IMR-90 (cell line): ENCODE data around the gene TSPO. TPM values are rescaled to one million over a fixed set of nuclear protein-coding genes. Genes with fewer than 3 reads are reported as not detected.

Source experiments
- ATAC-seq: fragments of 200-7000 bp; cut with Tn5 transposase; 2 replicates; pipeline ENCODE4 v1.9.1; 2020; ENCODE audit warnings: low read depth, mild to moderate bottlenecking, moderate library complexity
- BruUV-seq: library from RNA; stranded (reverse); fragments of 400-500 nt; replicated peaks from 2 replicates; lab custom pipeline; 2021; lab: Mats Ljungman, UMichigan
- CTCF ChIA-PET: fragments of 300-600 bp; formaldehyde crosslinking; extraction: SDS; loops from one replicate; lab custom pipeline; 2021; ENCODE audit warnings: antibody characterized with exemption; lab: Yijun Ruan, JAX
- POLR2A ChIA-PET: fragments of 300-600 bp; sonication (Branson Sonifier 250); formaldehyde crosslinking; loops from one replicate; lab custom pipeline; 2022; ENCODE audit warnings: antibody characterized with exemption; ENCODE audit not compliant: unreplicated experiment; lab: Charles Lee
- DNase-seq: peaks from one replicate; pipeline ENCODE4 v3.0.0; 2013
- H2AFZ ChIP-seq: replicated peaks from 2 replicates; pipeline ENCODE3; 2013; ENCODE audit warnings: low read length, mild to moderate bottlenecking; ENCODE audit not compliant: poor library complexity
- H2AK5ac ChIP-seq: 2 replicates; pipeline ENCODE4 v1.6.1; 2013; ENCODE audit warnings: low read depth, low read length, inconsistent platforms
- H2AK9ac ChIP-seq: replicated peaks from 2 replicates; pipeline ENCODE3; 2013; ENCODE audit warnings: mild to moderate bottlenecking, low read depth, low read length, moderate library complexity; ENCODE audit not compliant: poor library complexity
- H2BK120ac ChIP-seq: 2 replicates; pipeline ENCODE4 v1.6.1; 2013; ENCODE audit warnings: low read depth, low read length, inconsistent platforms
- H2BK15ac ChIP-seq: 3 replicates; pipeline ENCODE4 v1.6.1; 2013; ENCODE audit warnings: low read depth, low read length, inconsistent platforms
- H2BK20ac ChIP-seq: 2 replicates; pipeline ENCODE4 v1.6.1; 2013; ENCODE audit warnings: low read depth, mild to moderate bottlenecking, inconsistent platforms, low read length, moderate library complexity
- H2BK5ac ChIP-seq: 2 replicates; pipeline ENCODE4 v1.6.1; 2013; ENCODE audit warnings: mild to moderate bottlenecking, low read depth, low read length, inconsistent platforms; ENCODE audit not compliant: poor library complexity, severe bottlenecking
- H3K14ac ChIP-seq: replicated peaks from 2 replicates; pipeline ENCODE4 v1.6.1; 2013; ENCODE audit warnings: low read depth, low read length, inconsistent platforms
- H3K18ac ChIP-seq: 2 replicates; pipeline ENCODE4 v1.6.1; 2013; ENCODE audit warnings: low read depth, low read length, control low read depth
- H3K23ac ChIP-seq: 2 replicates; pipeline ENCODE4 v1.6.1; 2013; ENCODE audit warnings: low read depth, low read length, inconsistent platforms
- H3K27ac ChIP-seq: 2 replicates; pipeline ENCODE4 v1.5.1; 2013; ENCODE audit warnings: mild to moderate bottlenecking, control low read depth, low read length; ENCODE audit not compliant: insufficient read depth
- H3K27me3 ChIP-seq: 2 replicates; pipeline ENCODE4 v1.6.1; 2013; ENCODE audit warnings: low read length; ENCODE audit not compliant: control insufficient read depth, insufficient read depth
- H3K36me3 ChIP-seq: 2 replicates; pipeline ENCODE4 v1.6.1; 2013; ENCODE audit warnings: low read length, mixed read lengths; ENCODE audit not compliant: control insufficient read depth, insufficient read depth
- H3K4ac ChIP-seq: 2 replicates; pipeline ENCODE4 v1.6.1; 2013; ENCODE audit warnings: low read depth, low read length, inconsistent platforms
- H3K4me1 ChIP-seq: 2 replicates; pipeline ENCODE4 v1.6.1; 2013; ENCODE audit warnings: low read length, mixed read lengths; ENCODE audit not compliant: control insufficient read depth, insufficient read depth
- H3K4me2 ChIP-seq: 2 replicates; pipeline ENCODE4 v1.6.1; 2013; ENCODE audit warnings: low read depth, mild to moderate bottlenecking, control low read depth, low read length, moderate library complexity
- H3K4me3 ChIP-seq: 2 replicates; pipeline ENCODE4 v1.5.1; 2013; ENCODE audit warnings: low read depth, mild to moderate bottlenecking, control low read depth, low read length, moderate library complexity; ENCODE audit not compliant: insufficient read depth
- H3K56ac ChIP-seq: 2 replicates; pipeline ENCODE4 v1.6.1; 2013; ENCODE audit warnings: low read length, inconsistent platforms; ENCODE audit not compliant: insufficient read depth; ENCODE audit errors: extremely low read depth
- H3K79me1 ChIP-seq, 2 experiments: 2 replicates each; pipeline ENCODE4 v1.6.1; 2013; ENCODE audit warnings: low read length in 2 of 2, inconsistent platforms in 1 of 2, low read depth in 1 of 2
- H3K9ac ChIP-seq: 2 replicates; pipeline ENCODE4 v1.6.1; 2013; ENCODE audit warnings: low read depth, low read length, control low read depth
- H3K9me1 ChIP-seq: 2 replicates; pipeline ENCODE4 v1.6.1; 2013; ENCODE audit warnings: low read length, inconsistent platforms; ENCODE audit not compliant: insufficient read depth
- H3K9me3 ChIP-seq: 2 replicates; pipeline ENCODE4 v1.6.1; 2013; ENCODE audit warnings: low read length; ENCODE audit not compliant: control insufficient read depth, insufficient read depth
- H4K20me1 ChIP-seq: 2 replicates; pipeline ENCODE4 v1.6.1; 2013; ENCODE audit warnings: low read length, inconsistent platforms; ENCODE audit not compliant: insufficient read depth
- H4K5ac ChIP-seq: 2 replicates; pipeline ENCODE4 v1.6.1; 2013; ENCODE audit warnings: mild to moderate bottlenecking, low read depth, low read length, control low read depth
- H4K8ac ChIP-seq, 2 experiments: 2 replicates each; pipeline ENCODE4 v1.6.1; 2013; ENCODE audit warnings: low read depth in 2 of 2, low read length in 2 of 2, control low read depth in 1 of 2, inconsistent platforms in 1 of 2
- H4K91ac ChIP-seq: 2 replicates; pipeline ENCODE4 v1.6.1; 2013; ENCODE audit warnings: low read depth, low read length, inconsistent platforms; ENCODE audit not compliant: insufficient read depth
- BHLHE40 ChIP-seq: fragments of 150-350 bp; IDR thresholded peaks from 2 replicates; pipeline ENCODE4 v1.6.1; 2016; ENCODE audit warnings: mild to moderate bottlenecking, low read depth, low read length
- ELK1 ChIP-seq: fragments of 150-350 bp; IDR thresholded peaks from 2 replicates; pipeline ENCODE4 v1.6.1; 2016; ENCODE audit warnings: low read depth, mild to moderate bottlenecking, low read length, moderate library complexity, borderline replicate concordance
- FOS ChIP-seq: fragments of 150-350 bp; IDR thresholded peaks from 2 replicates; pipeline ENCODE4 v1.6.1; 2016; ENCODE audit warnings: low read depth, low read length
- MAZ ChIP-seq: IDR thresholded peaks from 2 replicates; pipeline ENCODE4 v1.6.1; 2012; ENCODE audit warnings: low read depth, mild to moderate bottlenecking, low read length, improper control_type of control experiment, moderate library complexity, borderline replicate concordance
- MXI1 ChIP-seq: IDR thresholded peaks from 2 replicates; pipeline ENCODE4 v1.6.1; 2012; ENCODE audit warnings: low read depth, mild to moderate bottlenecking, low read length, moderate library complexity, borderline replicate concordance
- NFE2L2 ChIP-seq: fragments of 150-350 bp; IDR thresholded peaks from 2 replicates; pipeline ENCODE4 v1.6.1; 2016; ENCODE audit warnings: low read depth, mild to moderate bottlenecking, low read length
- POLR2A ChIP-seq: IDR thresholded peaks from 2 replicates; pipeline ENCODE4 v1.6.1; 2012; ENCODE audit warnings: mild to moderate bottlenecking, low read depth, low read length
- RCOR1 ChIP-seq: IDR thresholded peaks from 2 replicates; pipeline ENCODE4 v1.6.1; 2012; ENCODE audit warnings: mild to moderate bottlenecking, low read length, improper control_type of control experiment; ENCODE audit not compliant: insufficient replicate concordance
- RFX5 ChIP-seq: IDR thresholded peaks from 2 replicates; pipeline ENCODE4 v1.8.0; 2012; ENCODE audit warnings: low read depth, mild to moderate bottlenecking, low read length, moderate library complexity
- WGBS, 2 experiments: methylation state at CpG; one replicate each; pipeline versions ENCODE4 v1.1.5 to v1.1.7; 2013; ENCODE audit warnings: missing lambda C conversion rate in 2 of 2; ENCODE audit not compliant: insufficient read length in 1 of 2; ENCODE audit errors: extremely low coverage in 2 of 2; 5-methylcytosine and 5-hydroxymethylcytosine counted together
- dilution Hi-C: fragments of 300-500 bp; cut with HindIII; formaldehyde crosslinking; loops from one replicate; pipeline ENCODE4 v1.14.3; 2018; ENCODE audit warnings: low sequenced_read_pairs; ENCODE audit not compliant: unreplicated experiment
- in situ Hi-C: fragments of 300-500 bp; cut with MboI; formaldehyde crosslinking; loops from 3 replicates; pipeline ENCODE4 v1.14.3; 2019; ENCODE audit warnings: low sequenced_read_pairs, inconsistent platforms, mixed read lengths
- intact Hi-C: fragments of 100-400 bp; cut with micrococcal nuclease; formaldehyde crosslinking; loops from 2 replicates; pipeline ENCODE4 v1.10.0; 2022
- polyA plus RNA-seq, 3 experiments: library from polyadenylated mRNA; depleted of rRNA; stranded (reverse); fragments of >200 nt; gene quantifications; 2 replicates each; pipeline ENCODE4 v1.2.3, GENCODE V29; 2012; ENCODE audit warnings: low replicate concordance in 1 of 3
- total RNA-seq: library from RNA; depleted of rRNA; stranded (reverse); fragments of >200 nt; gene quantifications from 2 replicates; pipeline ENCODE4 v1.2.3, GENCODE V29; 2012
- TF ChIP-seq, protein P1 (sequence below): fragments of 150-350 bp; IDR thresholded peaks from 2 replicates; pipeline ENCODE4 v1.6.1; 2017; ENCODE audit warnings: mild to moderate bottlenecking, antibody characterized with exemption, low read length, low read depth
- TF ChIP-seq, protein P2 (sequence below): conservative IDR thresholded peaks from 2 replicates; pipeline ENCODE4 v1.5.1; 2012; ENCODE audit warnings: mild to moderate bottlenecking, low read depth, low read length, improper control_type of control experiment

Gene TSPO
- total and polyA plus RNA-seq, 2 of the 4 experiments (the other 2 are of a cell fraction), result 115 to 297 TPM

DNA sequence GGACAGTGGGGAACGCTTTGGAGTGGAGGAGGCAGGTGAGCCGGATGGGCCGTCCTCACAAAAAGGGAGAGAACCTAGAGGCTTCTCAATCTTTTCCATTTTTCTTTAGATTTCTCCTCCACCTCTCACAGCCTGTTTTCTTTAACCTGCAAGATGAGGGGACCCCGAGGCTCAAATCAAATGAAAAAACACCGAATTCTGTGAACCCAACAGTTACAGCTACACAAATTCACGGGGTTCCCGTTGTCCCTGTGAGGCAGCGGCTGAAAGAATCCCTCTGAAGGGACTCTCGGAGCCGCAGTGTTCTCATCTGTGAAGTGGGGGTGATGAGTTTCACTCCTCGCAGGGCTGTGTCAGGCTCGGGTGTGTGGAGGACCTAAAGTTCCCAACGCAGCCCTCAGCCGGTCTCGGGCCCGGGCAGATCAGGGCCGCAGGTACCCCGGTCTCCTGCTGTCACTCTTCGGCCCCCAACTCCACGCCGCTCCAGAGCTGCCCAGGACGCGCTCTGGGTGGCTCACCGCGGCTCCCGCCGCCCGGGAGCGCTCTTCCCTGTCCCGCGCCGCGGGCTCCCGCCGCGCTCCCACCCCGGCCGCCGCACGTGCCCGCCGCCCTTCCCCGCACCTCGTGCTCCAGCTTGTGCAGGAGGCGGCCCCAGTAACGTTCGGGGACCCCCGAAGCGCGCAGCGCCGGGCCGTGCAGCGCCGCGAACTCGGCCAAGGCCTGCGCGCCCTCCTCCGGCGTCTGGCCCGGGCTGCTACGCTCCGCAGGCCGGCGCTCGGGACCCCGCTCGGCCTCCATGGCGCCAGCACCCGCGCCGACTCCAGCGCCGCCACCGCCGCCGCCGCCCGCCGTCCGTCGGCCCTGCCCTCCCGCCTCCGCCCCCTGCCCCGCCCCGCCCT lies 35.2 kb downstream of the TSPO start, which contains the start of gene TTLL12:
TSS of gene TTLL12 (minus strand) at position 863 of the 899 bp plus-strand sequence. CDS start at position 798, 65 bp downstream.
- H3K18ac ChIP-seq, result peak within 1 kb of the TSS; percentile 61
- peak within 1 kb of the TSS; percentile 81 for H3K27ac ChIP-seq
- no peak for TF ChIP-seq FOS
- TF ChIP-seq RCOR1, result no peak
- no peak for TF ChIP-seq NFE2L2
- no peak for TF ChIP-seq RFX5
- TF ChIP-seq MAZ, result no peak; the same call in 1 of the 2 replicates
- TF ChIP-seq, protein P1, sequence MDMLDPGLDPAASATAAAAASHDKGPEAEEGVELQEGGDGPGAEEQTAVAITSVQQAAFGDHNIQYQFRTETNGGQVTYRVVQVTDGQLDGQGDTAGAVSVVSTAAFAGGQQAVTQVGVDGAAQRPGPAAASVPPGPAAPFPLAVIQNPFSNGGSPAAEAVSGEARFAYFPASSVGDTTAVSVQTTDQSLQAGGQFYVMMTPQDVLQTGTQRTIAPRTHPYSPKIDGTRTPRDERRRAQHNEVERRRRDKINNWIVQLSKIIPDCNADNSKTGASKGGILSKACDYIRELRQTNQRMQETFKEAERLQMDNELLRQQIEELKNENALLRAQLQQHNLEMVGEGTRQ, result peak; percentile 40; the same call in 1 of the 2 replicates
- no peak for TF ChIP-seq ELK1
- TF ChIP-seq, protein P2, sequence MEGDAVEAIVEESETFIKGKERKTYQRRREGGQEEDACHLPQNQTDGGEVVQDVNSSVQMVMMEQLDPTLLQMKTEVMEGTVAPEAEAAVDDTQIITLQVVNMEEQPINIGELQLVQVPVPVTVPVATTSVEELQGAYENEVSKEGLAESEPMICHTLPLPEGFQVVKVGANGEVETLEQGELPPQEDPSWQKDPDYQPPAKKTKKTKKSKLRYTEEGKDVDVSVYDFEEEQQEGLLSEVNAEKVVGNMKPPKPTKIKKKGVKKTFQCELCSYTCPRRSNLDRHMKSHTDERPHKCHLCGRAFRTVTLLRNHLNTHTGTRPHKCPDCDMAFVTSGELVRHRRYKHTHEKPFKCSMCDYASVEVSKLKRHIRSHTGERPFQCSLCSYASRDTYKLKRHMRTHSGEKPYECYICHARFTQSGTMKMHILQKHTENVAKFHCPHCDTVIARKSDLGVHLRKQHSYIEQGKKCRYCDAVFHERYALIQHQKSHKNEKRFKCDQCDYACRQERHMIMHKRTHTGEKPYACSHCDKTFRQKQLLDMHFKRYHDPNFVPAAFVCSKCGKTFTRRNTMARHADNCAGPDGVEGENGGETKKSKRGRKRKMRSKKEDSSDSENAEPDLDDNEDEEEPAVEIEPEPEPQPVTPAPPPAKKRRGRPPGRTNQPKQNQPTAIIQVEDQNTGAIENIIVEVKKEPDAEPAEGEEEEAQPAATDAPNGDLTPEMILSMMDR, result no peak
- peak; percentile 96 for TF ChIP-seq BHLHE40
- peak; percentile 63 for TF ChIP-seq POLR2A
- peak; percentile 82 for TF ChIP-seq MXI1
- peaks cover 3 to 42% of the 10 kb centered on the region in 2 experiments; a peak in 3 of 4 replicates for H3K79me1 ChIP-seq
- peaks cover 3% of the 10 kb centered on the region for H3K27me3 ChIP-seq
- peak within 1 kb of the TSS; percentile 75 for H3K23ac ChIP-seq
- H3K9ac ChIP-seq, result peak within 1 kb of the TSS; percentile 58
- dilution Hi-C loops, result no loop called here
- H2AK9ac ChIP-seq, result peak within 1 kb of the TSS; percentile 98
- peak within 1 kb of the TSS; percentile 78 for H2BK5ac ChIP-seq
- ChIA-PET POLR2A (interaction anchor here (0.6 kb wide), 4 partner anchors 30 to 865 kb away, joined by 3 to 19 read pairs (median 10); partner anchors contain the start of gene TSPO), CTCF (interaction anchor here (1.5 to 1.6 kb wide), 2 partner anchors 45 to 640 kb away, joined by 3 read pairs; no protein-coding TSS in a partner anchor)
- peak within 1 kb of the TSS; percentile 63 for H2AK5ac ChIP-seq
- H4K91ac ChIP-seq, result peak within 1 kb of the TSS; percentile 96
- peak within 1 kb of the TSS; percentile 65 for H2BK120ac ChIP-seq
- peak within 1 kb of the TSS; percentile 85 for H3K4ac ChIP-seq
- H4K20me1 ChIP-seq, result peaks cover 17% of the 10 kb centered on the region
- peak within 1 kb of the TSS; percentile 99 for H2AFZ ChIP-seq
- H3K36me3 ChIP-seq, result 0 out of 2 replicates have a peak, but pooled peaks cover 1% of the 10 kb centered on the region
- intact Hi-C loops, result no loop called here
- H3K4me3 ChIP-seq, result peak within 1 kb of the TSS; percentile 62
- H3K14ac ChIP-seq, result peak within 1 kb of the TSS; percentile 92
- BruUV-seq, result no TSS peak
- H3K9me3 ChIP-seq, result no peaks in the 10 kb centered on the region
- H2BK20ac ChIP-seq, result no peak within 1 kb of the TSS
- H3K4me2 ChIP-seq, result peak within 1 kb of the TSS; percentile 87
- DNase-seq, result peak; percentile 21
- peak within 1 kb of the TSS; percentile 97 to 100 for H4K8ac ChIP-seq
- peak; percentile 62 for ATAC-seq
- H2BK15ac ChIP-seq, result peak within 1 kb of the TSS; percentile 28; the same call in 2 of the 3 replicates
- 0% methylated on average over 41 of the region's 87 CpGs; no CpG with 5 or more reads in 1 of the 2 experiments for WGBS, 2 experiments
- peak within 1 kb of the TSS; percentile 84; the same call in 1 of the 2 replicates for H3K56ac ChIP-seq
- peaks cover 11% of the 10 kb centered on the region for H3K4me1 ChIP-seq
- peak within 1 kb of the TSS; percentile 91 for H4K5ac ChIP-seq
- in situ Hi-C loops, result no loop called here
- H3K9me1 ChIP-seq, result peaks cover 18% of the 10 kb centered on the region
